Embryonic facial prominence (tissue), 1 donor: ENCODE measurements around the gene ZNF80.

Experiments used
- DNase-seq: peaks from one replicate; pipeline ENCODE4 v3.0.0-alpha.2; 2016; ENCODE audit errors: extremely low spot score

ZNF80 gene

GRCh38 chr3:114219741-114220140, 17.6 kb downstream of the ZNF80 start:
- no peak for DNase-seq

GRCh38 chr3:114218578-114219185, 18.7 kb downstream of the ZNF80 start:
- no peak for DNase-seq

GRCh38 chr3:114218006-114218405, 19.4 kb downstream of the ZNF80 start:
- no peak for DNase-seq

DNA sequence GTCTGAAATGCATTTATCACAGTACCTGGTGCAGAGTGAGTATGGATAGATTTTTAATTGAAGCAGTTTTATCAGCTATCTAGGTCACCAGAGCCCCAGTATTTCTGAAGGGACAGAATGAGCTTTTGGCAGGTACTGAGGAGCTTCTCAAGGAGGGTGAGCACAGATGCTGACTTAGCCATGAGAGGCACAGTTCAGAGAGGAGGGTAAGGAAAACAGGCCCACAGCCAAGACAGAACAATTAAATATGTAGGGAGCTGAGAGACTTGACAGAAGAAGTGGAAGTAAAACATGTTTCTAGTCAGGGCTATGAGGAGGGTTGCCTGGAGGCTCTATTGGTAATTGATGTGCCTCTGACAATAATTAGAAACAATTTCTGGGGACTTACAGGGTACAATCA, 20.1 kb downstream of the ZNF80 start:
- DNase-seq: no peak

DNA sequence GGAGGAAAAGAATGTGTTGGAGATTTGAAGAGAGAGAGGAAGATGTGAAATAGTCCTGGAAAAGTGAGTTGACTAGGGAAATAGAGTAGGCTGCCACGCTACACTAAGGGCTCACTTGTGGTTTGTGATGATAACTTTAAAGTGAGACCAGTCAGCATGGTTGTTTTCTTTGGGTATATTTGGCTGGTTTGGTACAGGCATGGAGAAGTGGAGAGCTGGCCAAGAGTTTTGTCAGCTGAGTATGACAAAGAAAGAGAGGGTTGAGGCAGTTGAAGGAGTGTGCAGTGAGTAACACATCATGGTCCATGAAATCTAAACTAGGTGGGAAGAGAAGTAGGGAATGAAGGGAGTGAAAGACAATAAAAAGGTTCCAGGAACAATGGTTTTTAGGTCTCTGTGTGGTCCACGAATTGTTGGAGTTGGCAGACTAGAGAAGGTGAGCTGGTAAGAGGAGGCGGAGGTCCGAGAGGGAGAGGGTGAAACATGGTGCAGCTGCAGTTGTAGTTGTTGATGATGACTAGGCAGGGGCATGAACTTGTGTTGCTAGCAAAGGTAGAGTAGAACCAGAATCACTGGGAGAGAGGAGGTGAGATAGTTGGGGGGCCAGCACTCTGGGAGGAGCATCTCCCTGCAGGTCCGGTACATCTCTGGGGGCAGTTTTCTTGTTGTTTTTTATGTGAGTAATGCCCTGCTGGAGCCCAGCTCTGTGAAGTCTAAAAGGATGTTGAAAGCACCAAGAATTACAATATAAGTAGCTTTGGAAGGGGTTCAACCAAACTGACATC, 21.0 kb downstream of the ZNF80 start:
- no peak for DNase-seq

- DNase-seq: no peak
Measured at GRCh38 chr3:114214542-114215341, 22.6 kb downstream of the ZNF80 start.

GRCh38 chr3:114213627-114214541, 23.5 kb downstream of the ZNF80 start:
- no peak for DNase-seq

- DNase-seq: no peak
Measured at GRCh38 chr3:114213292-114213626, 24.1 kb downstream of the ZNF80 start.

DNA sequence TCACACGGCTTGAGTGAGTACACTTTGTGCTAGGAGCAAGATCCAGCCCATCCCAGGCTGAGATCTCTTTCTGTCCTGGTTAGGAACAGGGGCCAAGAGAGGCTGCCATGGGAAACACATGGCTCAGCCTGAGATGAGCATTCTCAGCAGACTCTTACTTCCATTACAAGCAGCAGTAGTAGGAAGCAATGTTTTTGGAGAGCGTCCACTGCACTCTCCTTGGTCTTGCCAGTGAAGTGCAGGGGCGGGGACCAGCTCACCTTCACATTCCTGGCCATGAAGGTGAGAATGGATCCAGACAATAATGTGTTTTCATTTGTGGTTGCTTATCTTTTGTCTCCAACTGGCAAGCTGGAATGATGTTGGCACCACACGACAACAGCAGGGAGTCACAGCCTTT, 24.7 kb downstream of the ZNF80 start:
- DNase-seq: no peak

DNA sequence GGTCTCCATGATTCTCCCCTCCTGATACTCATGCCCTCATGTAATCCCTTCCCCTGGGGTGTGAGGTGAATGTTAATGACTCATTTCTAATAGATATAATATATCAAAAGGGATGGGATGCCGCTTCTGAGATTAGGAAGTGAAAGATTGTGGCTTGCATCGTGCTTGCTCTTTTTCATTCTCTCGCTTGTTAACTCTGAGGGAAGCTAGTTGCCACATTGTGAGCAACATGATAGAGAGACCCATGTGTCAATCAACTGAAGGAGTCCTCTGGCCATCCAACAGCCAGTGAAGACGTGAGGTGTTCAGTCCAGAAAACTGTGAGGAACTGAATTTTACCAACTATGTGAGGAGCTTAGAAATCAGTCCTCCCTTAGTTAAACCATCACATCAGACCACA, 29.6 kb downstream of the ZNF80 start:
- no peak for DNase-seq

- DNase-seq: no peak
Measured at GRCh38 chr3:114206342-114206741, 31.0 kb downstream of the ZNF80 start.

DNA sequence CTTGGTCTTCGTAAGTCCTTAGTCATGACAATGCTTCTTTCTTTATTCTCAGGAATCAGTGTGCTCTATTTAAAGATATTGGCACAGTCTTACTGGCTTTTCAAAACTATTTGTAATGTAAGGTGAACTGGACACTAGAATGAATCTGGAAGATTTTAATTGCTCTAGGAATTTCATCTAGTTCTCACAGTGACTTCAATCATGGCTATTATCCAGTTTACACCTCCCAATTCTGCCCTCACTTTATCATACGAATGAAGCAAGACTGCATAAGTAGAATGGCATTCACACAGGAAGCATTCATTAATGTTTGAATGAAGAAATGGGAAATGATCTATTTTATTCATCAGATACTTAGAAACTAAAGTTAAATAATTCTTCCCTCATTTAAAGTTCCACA, 31.8 kb downstream of the ZNF80 start:
- no peak for DNase-seq

- no peak for DNase-seq
Measured at GRCh38 chr3:114194750-114195149, 42.6 kb downstream of the ZNF80 start.

DNA sequence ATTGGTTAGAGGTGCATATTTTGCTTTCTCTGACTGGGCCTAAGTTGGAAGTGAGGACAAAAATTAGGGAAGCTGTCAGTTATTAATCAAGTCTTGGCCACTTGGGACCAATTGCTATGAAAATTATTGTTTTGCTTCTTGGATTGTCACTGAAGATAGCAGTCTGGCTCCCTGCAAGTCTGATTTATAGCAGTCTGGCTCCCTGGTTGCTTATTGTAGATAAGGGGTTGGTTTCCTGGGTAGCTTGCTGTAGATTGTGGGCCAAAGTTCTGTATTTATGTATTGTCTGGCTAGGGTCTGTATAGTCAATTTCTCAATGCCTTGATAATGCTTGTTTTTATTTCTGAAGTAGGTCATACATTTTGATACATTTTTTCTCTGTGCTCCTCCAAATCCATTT, 45.2 kb downstream of the ZNF80 start:
- DNase-seq: no peak

GRCh38 chr3:114186501-114186900, 50.9 kb downstream of the ZNF80 start:
- DNase-seq: no peak
